Neuronal stem cell (in vitro differentiated cells): Measurements from ENCODE around the gene AHNAK.

Experiments
- DNase-seq: peaks from one replicate; pipeline ENCODE4 v3.0.0-alpha.2; 2013; ENCODE audit warnings: low spot score
- H2AFZ ChIP-seq: one replicate; pipeline ENCODE4 v1.6.1; 2013; ENCODE audit warnings: mild to moderate bottlenecking, low read length, inconsistent platforms
- H2AK5ac ChIP-seq: 2 replicates; pipeline ENCODE4 v1.6.1; 2013; ENCODE audit warnings: low read depth, mild to moderate bottlenecking, inconsistent platforms, low read length, moderate library complexity, mixed read lengths
- H2BK120ac ChIP-seq: 2 replicates; pipeline ENCODE4 v1.6.1; 2013; ENCODE audit warnings: low read depth, mild to moderate bottlenecking, inconsistent platforms, low read length, moderate library complexity, mixed read lengths
- H2BK12ac ChIP-seq: one replicate; pipeline ENCODE4 v1.6.1; 2013; ENCODE audit warnings: low read length, inconsistent platforms
- H2BK15ac ChIP-seq: 2 replicates; pipeline ENCODE4 v1.6.1; 2013; ENCODE audit warnings: mild to moderate bottlenecking, low read length, inconsistent platforms, mixed read lengths
- H2BK5ac ChIP-seq: one replicate; pipeline ENCODE4 v1.6.1; 2013; ENCODE audit warnings: inconsistent platforms, mild to moderate bottlenecking, low read length, moderate library complexity
- H3K14ac ChIP-seq: one replicate; pipeline ENCODE4 v1.6.1; 2013; ENCODE audit warnings: low read length, inconsistent platforms
- H3K18ac ChIP-seq: 2 replicates; pipeline ENCODE4 v1.6.1; 2013; ENCODE audit warnings: low read length, inconsistent platforms
- H3K23ac ChIP-seq: 2 replicates; pipeline ENCODE4 v1.6.1; 2013; ENCODE audit warnings: low read depth, mild to moderate bottlenecking, mixed read lengths, low read length, inconsistent platforms; ENCODE audit not compliant: poor library complexity
- H3K27ac ChIP-seq: replicated peaks from 3 replicates; pipeline ENCODE4 v1.5.1; 2013; ENCODE audit warnings: low read length, inconsistent platforms
- H3K27me3 ChIP-seq, 3 experiments: 2 replicates each; pipeline ENCODE4 v1.6.1; 2013; ENCODE audit warnings: low read length in 3 of 3, mild to moderate bottlenecking in 2 of 3, inconsistent platforms in 1 of 3, low read depth in 1 of 3, mixed read lengths in 1 of 3, moderate library complexity in 1 of 3; ENCODE audit not compliant: control insufficient read depth in 3 of 3, insufficient read depth in 3 of 3
- H3K36me3 ChIP-seq, 2 donors: replicated peaks in 1 of 2; 2 replicates each; pipeline ENCODE4 v1.6.1; 2013; ENCODE audit warnings: low read length in 2 of 2; ENCODE audit not compliant: control insufficient read depth in 2 of 2, insufficient read depth in 2 of 2
- H3K4ac ChIP-seq: 2 replicates; pipeline ENCODE4 v1.6.1; 2013; ENCODE audit warnings: inconsistent platforms, mild to moderate bottlenecking, low read length, moderate library complexity
- H3K4me1 ChIP-seq, 2 donors: 1 replicate in 1 of 2; 2 replicates in 1 of 2; pipeline ENCODE4 v1.6.1; 2013; ENCODE audit warnings: low read length in 2 of 2, low read depth in 1 of 2; ENCODE audit not compliant: control insufficient read depth in 2 of 2, insufficient read depth in 1 of 2
- H3K4me2 ChIP-seq: one replicate; pipeline ENCODE4 v1.6.1; 2013; ENCODE audit warnings: mild to moderate bottlenecking, low read length, inconsistent platforms; ENCODE audit not compliant: insufficient read depth, poor library complexity, severe bottlenecking
- H3K4me3 ChIP-seq, 2 donors: 2 replicates each; pipeline ENCODE4 v1.5.1; 2013; ENCODE audit warnings: low read length in 2 of 2, mild to moderate bottlenecking in 2 of 2, inconsistent platforms in 1 of 2, moderate library complexity in 1 of 2
- H3K79me1 ChIP-seq: one replicate; pipeline ENCODE4 v1.6.1; 2013; ENCODE audit warnings: low read depth, mild to moderate bottlenecking, inconsistent platforms, low read length, moderate library complexity
- H3K9ac ChIP-seq: one replicate; pipeline ENCODE4 v1.6.1; 2013; ENCODE audit warnings: mild to moderate bottlenecking, low read depth, low read length, inconsistent platforms; ENCODE audit not compliant: poor library complexity
- H3K9me3 ChIP-seq, 2 donors: replicated peaks in 1 of 2; 2 replicates each; pipeline versions ENCODE3 to v1.6.1; 2013; ENCODE audit warnings: low read length in 2 of 2, mild to moderate bottlenecking in 2 of 2, inconsistent platforms in 1 of 2, low read depth in 1 of 2, mixed read lengths in 1 of 2, moderate library complexity in 1 of 2; ENCODE audit not compliant: control insufficient read depth in 2 of 2, insufficient read depth in 1 of 2
- H4K8ac ChIP-seq: one replicate; pipeline ENCODE4 v1.6.1; 2013; ENCODE audit warnings: low read depth, mild to moderate bottlenecking, inconsistent platforms, low read length, moderate library complexity
- H4K91ac ChIP-seq: one replicate; pipeline ENCODE4 v1.6.1; 2013; ENCODE audit warnings: low read length, low read depth, mild to moderate bottlenecking, inconsistent platforms; ENCODE audit not compliant: poor library complexity
- WGBS, 2 donors: extraction: QIAGEN DNeasy Blood & Tissue Kit; methylation state at CpG; one replicate each; pipeline ENCODE4 v1.1.7; 2013; ENCODE audit warnings: missing lambda C conversion rate in 2 of 2, mixed read lengths in 1 of 2; ENCODE audit not compliant: insufficient read length in 2 of 2, insufficient replicate concordance in 1 of 2; ENCODE audit errors: extremely low coverage in 2 of 2; 5-methylcytosine and 5-hydroxymethylcytosine counted together

The AHNAK gene

GRCh38 chr11:62423012-62423411 is 123.6 kb downstream of the AHNAK start:
- Histone ChIP-seq H2AFZ (no peak overlapping the region), H2BK15ac (no peak overlapping the region), H2BK12ac (no peak overlapping the region), H3K79me1 (no peaks in the 10 kb centered on the region), H3K9ac (no peak overlapping the region), H2AK5ac (no peak overlapping the region), H3K14ac (no peak overlapping the region), H3K27ac (no peak overlapping the region), H4K91ac (no peak overlapping the region), H4K8ac (no peak overlapping the region), H3K4ac (no peak overlapping the region), H3K4me2 (no peak overlapping the region), H3K23ac (no peak overlapping the region), H3K4me3 (no peak overlapping the region), H2BK5ac (peak overlapping the region; percentile 72), H3K27me3 (peaks cover 0 to 26% (median 0%) of the 10 kb centered on the region in 3 experiments), H3K36me3 (no peaks in the 10 kb centered on the region), H2BK120ac (no peak overlapping the region), H3K4me1 (peaks cover 0 to 6% of the 10 kb centered on the region in 2 donors), H3K9me3 (no peaks in the 10 kb centered on the region), H3K18ac (no peak overlapping the region)
- no peak for DNase-seq
- WGBS, 2 donors = no CpG with 5 or more reads among the region's 4 CpGs

GRCh38 chr11:62421996-62422395 is 124.6 kb downstream of the AHNAK start:
- peak overlapping the region; percentile 30 for H2BK15ac ChIP-seq
- no peak overlapping the region for H2BK120ac ChIP-seq
- H2AFZ ChIP-seq = no peak overlapping the region
- H3K4me2 ChIP-seq = no peak overlapping the region
- no peak overlapping the region for H3K27ac ChIP-seq
- no peak overlapping the region for H3K4ac ChIP-seq
- H2BK5ac ChIP-seq = no peak overlapping the region
- H3K4me1 ChIP-seq = peaks cover 0 to 6% of the 10 kb centered on the region in 2 donors
- H3K14ac ChIP-seq = no peak overlapping the region
- WGBS, 2 donors = no CpG with 5 or more reads among the region's 7 CpGs
- no peak overlapping the region for H2BK12ac ChIP-seq
- H3K36me3 ChIP-seq = no peaks in the 10 kb centered on the region
- no peak for DNase-seq
- H3K4me3 ChIP-seq = no peak overlapping the region
- no peak overlapping the region for H3K9ac ChIP-seq
- H2AK5ac ChIP-seq = no peak overlapping the region
- no peaks in the 10 kb centered on the region for H3K79me1 ChIP-seq
- H3K27me3 ChIP-seq = peaks cover 0 to 28% (median 0%) of the 10 kb centered on the region in 3 experiments
- H4K8ac ChIP-seq = no peak overlapping the region
- no peaks in the 10 kb centered on the region for H3K9me3 ChIP-seq
- no peak overlapping the region for H3K18ac ChIP-seq
- no peak overlapping the region for H3K23ac ChIP-seq
- H4K91ac ChIP-seq = no peak overlapping the region

GRCh38 chr11:62420882-62421281 is 125.7 kb downstream of the AHNAK start:
- peaks cover 0 to 28% (median 0%) of the 10 kb centered on the region in 3 experiments for H3K27me3 ChIP-seq
- no peak overlapping the region for H4K91ac ChIP-seq
- H2BK120ac ChIP-seq = no peak overlapping the region
- H3K79me1 ChIP-seq = no peaks in the 10 kb centered on the region
- no peak overlapping the region for H3K4ac ChIP-seq
- no peak overlapping the region for H4K8ac ChIP-seq
- H3K23ac ChIP-seq = no peak overlapping the region
- H3K4me2 ChIP-seq = no peak overlapping the region
- H3K27ac ChIP-seq = no peak overlapping the region
- no peak for DNase-seq
- no peaks in the 10 kb centered on the region for H3K36me3 ChIP-seq
- no peak overlapping the region for H3K4me3 ChIP-seq
- no peak overlapping the region for H3K18ac ChIP-seq
- H3K14ac ChIP-seq = no peak overlapping the region
- H2BK5ac ChIP-seq = no peak overlapping the region
- no CpG with 5 or more reads among the region's 3 CpGs for WGBS, 2 donors
- H3K4me1 ChIP-seq = peaks cover 0 to 2% of the 10 kb centered on the region in 2 donors
- H2BK15ac ChIP-seq = no peak overlapping the region
- H3K9me3 ChIP-seq = no peaks in the 10 kb centered on the region
- no peak overlapping the region for H2BK12ac ChIP-seq
- H3K9ac ChIP-seq = no peak overlapping the region
- no peak overlapping the region for H2AFZ ChIP-seq
- no peak overlapping the region for H2AK5ac ChIP-seq

GRCh38 chr11:62419943-62420342 is 126.7 kb downstream of the AHNAK start:
- Histone ChIP-seq H3K4ac (no peak overlapping the region), H3K18ac (no peak overlapping the region), H3K27ac (no peak overlapping the region), H3K4me3 (no peak overlapping the region), H4K8ac (no peak overlapping the region), H3K4me2 (no peak overlapping the region), H3K4me1 (peaks cover 0 to 2% of the 10 kb centered on the region in 2 donors), H2AK5ac (no peak overlapping the region), H2BK15ac (no peak overlapping the region), H2BK120ac (no peak overlapping the region), H3K23ac (no peak overlapping the region), H3K27me3 (peaks cover 0 to 28% (median 0%) of the 10 kb centered on the region in 3 experiments), H3K36me3 (no peaks in the 10 kb centered on the region), H2BK5ac (no peak overlapping the region), H3K9me3 (no peaks in the 10 kb centered on the region), H3K9ac (no peak overlapping the region), H2AFZ (no peak overlapping the region), H4K91ac (no peak overlapping the region), H3K79me1 (no peaks in the 10 kb centered on the region), H2BK12ac (no peak overlapping the region), H3K14ac (no peak overlapping the region)
- no peak for DNase-seq
- no CpG with 5 or more reads among the region's 1 CpG for WGBS, 2 donors
